Transverse colon (tissue), 4 donors: ENCODE measurements around the gene OBSCN.
A peak's percentile ranks its signal among the peaks of the same experiment; 100 is the strongest.

ENCODE experiments used
- EP300 ChIP-seq: sonication (generic); formaldehyde crosslinking; IDR thresholded peaks from one replicate; pipeline ENCODE4 v1.6.1; 2017; ENCODE audit warnings: antibody characterized with exemption, low read depth
- POLR2A ChIP-seq: fragments of 450-650 bp; IDR thresholded peaks from one replicate; pipeline ENCODE4 v1.6.1; 2016; ENCODE audit warnings: antibody characterized with exemption, mild to moderate bottlenecking, moderate library complexity
- POLR2AphosphoS5 ChIP-seq, 3 donors: sonication (generic); formaldehyde crosslinking; IDR thresholded peaks; one replicate each; pipeline ENCODE4 v1.6.1; 2016; ENCODE audit warnings: antibody characterized with exemption in 3 of 3
- TF ChIP-seq, protein P1 (sequence below), 5 experiments: fragments of 200-600 bp in 3 of 5; fragments of 450-650 bp in 2 of 5; sonication (generic) in 3 of 5; IDR thresholded peaks; 1 replicate in 2 of 5; 2 replicates in 3 of 5; pipeline ENCODE4 v1.5.1; 2016 to 2017; ENCODE audit warnings: antibody characterized with exemption in 5 of 5, inconsistent platforms in 3 of 5, mild to moderate bottlenecking in 2 of 5, moderate library complexity in 1 of 5

GRCh38 chr1:228407106-228408040 is 199.5 kb downstream of the OBSCN start:
- TF ChIP-seq EP300 = no peak
- TF ChIP-seq, protein P1, sequence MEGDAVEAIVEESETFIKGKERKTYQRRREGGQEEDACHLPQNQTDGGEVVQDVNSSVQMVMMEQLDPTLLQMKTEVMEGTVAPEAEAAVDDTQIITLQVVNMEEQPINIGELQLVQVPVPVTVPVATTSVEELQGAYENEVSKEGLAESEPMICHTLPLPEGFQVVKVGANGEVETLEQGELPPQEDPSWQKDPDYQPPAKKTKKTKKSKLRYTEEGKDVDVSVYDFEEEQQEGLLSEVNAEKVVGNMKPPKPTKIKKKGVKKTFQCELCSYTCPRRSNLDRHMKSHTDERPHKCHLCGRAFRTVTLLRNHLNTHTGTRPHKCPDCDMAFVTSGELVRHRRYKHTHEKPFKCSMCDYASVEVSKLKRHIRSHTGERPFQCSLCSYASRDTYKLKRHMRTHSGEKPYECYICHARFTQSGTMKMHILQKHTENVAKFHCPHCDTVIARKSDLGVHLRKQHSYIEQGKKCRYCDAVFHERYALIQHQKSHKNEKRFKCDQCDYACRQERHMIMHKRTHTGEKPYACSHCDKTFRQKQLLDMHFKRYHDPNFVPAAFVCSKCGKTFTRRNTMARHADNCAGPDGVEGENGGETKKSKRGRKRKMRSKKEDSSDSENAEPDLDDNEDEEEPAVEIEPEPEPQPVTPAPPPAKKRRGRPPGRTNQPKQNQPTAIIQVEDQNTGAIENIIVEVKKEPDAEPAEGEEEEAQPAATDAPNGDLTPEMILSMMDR (IDR thresholded peaks at IDR 0.05) = no peak
- TF ChIP-seq POLR2A = no peak
- peak in 1 of 3 donors; percentile 6 for TF ChIP-seq POLR2AphosphoS5 (IDR thresholded peaks at IDR 0.05)
